Neuronal stem cell (in vitro differentiated cells): ENCODE data around the gene LARGE2.
A peak's percentile ranks its signal among the peaks of the same experiment; 100 is the strongest.

ENCODE experiments used
- DNase-seq: peaks from one replicate; pipeline ENCODE4 v3.0.0-alpha.2; 2013; ENCODE audit warnings: low spot score
- H2AFZ ChIP-seq: one replicate; pipeline ENCODE4 v1.6.1; 2013; ENCODE audit warnings: mild to moderate bottlenecking, low read length, inconsistent platforms
- H2AK5ac ChIP-seq: 2 replicates; pipeline ENCODE4 v1.6.1; 2013; ENCODE audit warnings: low read depth, mild to moderate bottlenecking, inconsistent platforms, low read length, moderate library complexity, mixed read lengths
- H2BK120ac ChIP-seq: 2 replicates; pipeline ENCODE4 v1.6.1; 2013; ENCODE audit warnings: low read depth, mild to moderate bottlenecking, inconsistent platforms, low read length, moderate library complexity, mixed read lengths
- H2BK12ac ChIP-seq: one replicate; pipeline ENCODE4 v1.6.1; 2013; ENCODE audit warnings: low read length, inconsistent platforms
- H2BK15ac ChIP-seq: 2 replicates; pipeline ENCODE4 v1.6.1; 2013; ENCODE audit warnings: mild to moderate bottlenecking, low read length, inconsistent platforms, mixed read lengths
- H2BK5ac ChIP-seq: one replicate; pipeline ENCODE4 v1.6.1; 2013; ENCODE audit warnings: inconsistent platforms, mild to moderate bottlenecking, low read length, moderate library complexity
- H3K14ac ChIP-seq: one replicate; pipeline ENCODE4 v1.6.1; 2013; ENCODE audit warnings: low read length, inconsistent platforms
- H3K18ac ChIP-seq: 2 replicates; pipeline ENCODE4 v1.6.1; 2013; ENCODE audit warnings: low read length, inconsistent platforms
- H3K23ac ChIP-seq: 2 replicates; pipeline ENCODE4 v1.6.1; 2013; ENCODE audit warnings: low read depth, mild to moderate bottlenecking, mixed read lengths, low read length, inconsistent platforms; ENCODE audit not compliant: poor library complexity
- H3K27ac ChIP-seq: replicated peaks from 3 replicates; pipeline ENCODE4 v1.5.1; 2013; ENCODE audit warnings: low read length, inconsistent platforms
- H3K27me3 ChIP-seq, 3 experiments: 2 replicates each; pipeline ENCODE4 v1.6.1; 2013; ENCODE audit warnings: low read length in 3 of 3, mild to moderate bottlenecking in 2 of 3, inconsistent platforms in 1 of 3, low read depth in 1 of 3, mixed read lengths in 1 of 3, moderate library complexity in 1 of 3; ENCODE audit not compliant: control insufficient read depth in 3 of 3, insufficient read depth in 3 of 3
- H3K36me3 ChIP-seq, 2 donors: replicated peaks in 1 of 2; 2 replicates each; pipeline ENCODE4 v1.6.1; 2013; ENCODE audit warnings: low read length in 2 of 2; ENCODE audit not compliant: control insufficient read depth in 2 of 2, insufficient read depth in 2 of 2
- H3K4ac ChIP-seq: 2 replicates; pipeline ENCODE4 v1.6.1; 2013; ENCODE audit warnings: inconsistent platforms, mild to moderate bottlenecking, low read length, moderate library complexity
- H3K4me1 ChIP-seq, 2 donors: 1 replicate in 1 of 2; 2 replicates in 1 of 2; pipeline ENCODE4 v1.6.1; 2013; ENCODE audit warnings: low read length in 2 of 2, low read depth in 1 of 2; ENCODE audit not compliant: control insufficient read depth in 2 of 2, insufficient read depth in 1 of 2
- H3K4me2 ChIP-seq: one replicate; pipeline ENCODE4 v1.6.1; 2013; ENCODE audit warnings: mild to moderate bottlenecking, low read length, inconsistent platforms; ENCODE audit not compliant: insufficient read depth, poor library complexity, severe bottlenecking
- H3K4me3 ChIP-seq, 2 donors: 2 replicates each; pipeline ENCODE4 v1.5.1; 2013; ENCODE audit warnings: low read length in 2 of 2, mild to moderate bottlenecking in 2 of 2, inconsistent platforms in 1 of 2, moderate library complexity in 1 of 2
- H3K79me1 ChIP-seq: one replicate; pipeline ENCODE4 v1.6.1; 2013; ENCODE audit warnings: low read depth, mild to moderate bottlenecking, inconsistent platforms, low read length, moderate library complexity
- H3K9ac ChIP-seq: one replicate; pipeline ENCODE4 v1.6.1; 2013; ENCODE audit warnings: mild to moderate bottlenecking, low read depth, low read length, inconsistent platforms; ENCODE audit not compliant: poor library complexity
- H3K9me3 ChIP-seq, 2 donors: replicated peaks in 1 of 2; 2 replicates each; pipeline versions ENCODE3 to v1.6.1; 2013; ENCODE audit warnings: low read length in 2 of 2, mild to moderate bottlenecking in 2 of 2, inconsistent platforms in 1 of 2, low read depth in 1 of 2, mixed read lengths in 1 of 2, moderate library complexity in 1 of 2; ENCODE audit not compliant: control insufficient read depth in 2 of 2, insufficient read depth in 1 of 2
- H4K8ac ChIP-seq: one replicate; pipeline ENCODE4 v1.6.1; 2013; ENCODE audit warnings: low read depth, mild to moderate bottlenecking, inconsistent platforms, low read length, moderate library complexity
- H4K91ac ChIP-seq: one replicate; pipeline ENCODE4 v1.6.1; 2013; ENCODE audit warnings: low read length, low read depth, mild to moderate bottlenecking, inconsistent platforms; ENCODE audit not compliant: poor library complexity
- WGBS, 2 donors: extraction: QIAGEN DNeasy Blood & Tissue Kit; methylation state at CpG; one replicate each; pipeline ENCODE4 v1.1.7; 2013; ENCODE audit warnings: missing lambda C conversion rate in 2 of 2, mixed read lengths in 1 of 2; ENCODE audit not compliant: insufficient read length in 2 of 2, insufficient replicate concordance in 1 of 2; ENCODE audit errors: extremely low coverage in 2 of 2; 5-methylcytosine and 5-hydroxymethylcytosine counted together

The LARGE2 gene

DNA sequence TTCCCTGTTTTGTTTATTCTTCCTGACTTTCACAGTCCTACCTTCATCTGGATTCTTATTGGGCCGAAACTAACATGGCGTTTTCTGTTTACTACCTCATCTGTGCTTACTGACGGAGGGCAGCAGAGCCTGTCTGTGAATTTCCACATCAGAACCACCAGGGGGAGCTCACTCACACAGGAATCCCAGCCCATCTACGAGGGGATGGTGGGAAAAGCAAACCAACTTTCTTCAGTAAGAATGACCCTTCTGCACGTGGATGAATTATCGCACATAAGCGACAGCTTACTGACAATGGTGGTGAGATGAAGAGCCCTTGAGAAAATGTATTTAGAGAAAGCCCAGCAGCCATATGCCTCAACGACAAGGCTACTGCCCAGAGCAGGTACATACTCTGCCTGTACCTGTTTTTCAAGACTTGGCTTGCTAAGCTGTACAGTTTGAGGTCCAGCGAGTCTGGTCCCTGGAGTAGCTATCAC is 42.5 kb downstream of the LARGE2 start:
- Histone ChIP-seq H2BK15ac (no peak overlapping the region), H3K27ac (no peak overlapping the region), H4K91ac (no peak overlapping the region), H2BK120ac (no peak overlapping the region), H3K14ac (no peak overlapping the region), H3K23ac (no peak overlapping the region), H2AFZ (no peak overlapping the region), H3K4ac (no peak overlapping the region), H2BK12ac (no peak overlapping the region), H2AK5ac (no peak overlapping the region), H3K4me3 (no peak overlapping the region), H4K8ac (no peak overlapping the region), H3K36me3 (peaks cover 13 to 80% of the 10 kb centered on the region in 2 donors), H3K4me2 (no peak overlapping the region), H3K18ac (no peak overlapping the region), H3K9ac (no peak overlapping the region), H3K79me1 (no peaks in the 10 kb centered on the region), H2BK5ac (no peak overlapping the region), H3K4me1 (no peaks in the 10 kb centered on the region), H3K9me3 (peaks cover 0 to under 1% of the 10 kb centered on the region in 2 donors), H3K27me3 (no peaks in the 10 kb centered on the region)
- DNase-seq = peak; percentile 66
- WGBS, 2 donors = no CpG with 5 or more reads among the region's 9 CpGs

DNA sequence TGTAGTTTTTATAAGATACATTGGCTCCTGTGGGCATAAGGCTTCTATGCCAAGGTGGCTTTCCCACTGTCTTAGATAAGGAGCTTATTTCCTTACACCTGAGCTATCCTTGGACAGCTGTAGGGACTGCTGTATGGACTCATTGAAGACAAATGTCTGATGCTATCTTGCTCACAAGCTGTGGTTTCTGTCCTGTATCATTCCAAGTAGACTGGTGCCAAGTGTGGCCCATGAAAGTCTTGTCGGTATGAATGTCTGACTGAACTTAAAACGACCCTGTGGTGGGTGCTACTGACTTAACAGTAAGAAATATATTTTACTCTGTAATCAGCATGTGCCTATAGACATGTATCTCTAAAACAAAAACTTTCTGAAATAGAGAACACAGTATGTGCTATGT is 45.0 kb downstream of the LARGE2 start:
- H2BK15ac ChIP-seq = no peak overlapping the region
- H3K23ac ChIP-seq = no peak overlapping the region
- no peak overlapping the region for H3K14ac ChIP-seq
- H2AK5ac ChIP-seq = no peak overlapping the region
- no peak overlapping the region for H4K91ac ChIP-seq
- no peak overlapping the region for H2BK120ac ChIP-seq
- no peak overlapping the region for H3K27ac ChIP-seq
- H3K4me2 ChIP-seq = no peak overlapping the region
- no peaks in the 10 kb centered on the region for H3K27me3 ChIP-seq
- H3K4ac ChIP-seq = no peak overlapping the region
- H2BK5ac ChIP-seq = no peak overlapping the region
- peaks cover 15 to 78% of the 10 kb centered on the region in 2 donors for H3K36me3 ChIP-seq
- no peak overlapping the region for H4K8ac ChIP-seq
- H3K4me1 ChIP-seq = no peaks in the 10 kb centered on the region
- no peak overlapping the region for H3K18ac ChIP-seq
- no peak overlapping the region for H2BK12ac ChIP-seq
- no peak overlapping the region for H2AFZ ChIP-seq
- no peak for DNase-seq
- no CpG with 5 or more reads among the region's 2 CpGs for WGBS, 2 donors
- no peaks in the 10 kb centered on the region for H3K79me1 ChIP-seq
- H3K9ac ChIP-seq = no peak overlapping the region
- no peaks in the 10 kb centered on the region for H3K9me3 ChIP-seq
- no peak overlapping the region for H3K4me3 ChIP-seq

DNA sequence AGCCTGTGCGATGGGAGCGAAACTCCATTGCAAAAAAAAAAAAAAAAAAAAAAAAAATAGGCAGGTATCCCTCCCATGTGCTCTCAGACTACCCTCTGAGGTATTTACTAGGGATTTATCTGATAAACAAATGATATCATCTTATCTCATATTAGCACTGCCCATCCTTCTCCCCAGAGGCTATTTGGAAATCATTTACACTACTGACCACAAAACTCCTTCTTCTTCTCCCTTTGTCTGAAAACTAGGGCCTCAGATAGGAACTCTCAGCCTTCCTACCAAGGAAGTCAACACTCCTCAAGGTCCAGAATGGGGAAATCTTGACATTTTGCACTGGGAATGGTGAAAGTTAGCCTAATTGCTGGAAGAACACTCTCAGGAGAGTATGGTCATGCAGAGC is 46.4 kb downstream of the LARGE2 start:
- no peaks in the 10 kb centered on the region for H3K79me1 ChIP-seq
- no peak overlapping the region for H2AK5ac ChIP-seq
- H3K14ac ChIP-seq = no peak overlapping the region
- H3K9ac ChIP-seq = no peak overlapping the region
- no peak overlapping the region for H4K8ac ChIP-seq
- H3K18ac ChIP-seq = no peak overlapping the region
- no peak overlapping the region for H2AFZ ChIP-seq
- no peak overlapping the region for H2BK12ac ChIP-seq
- no peak overlapping the region for H4K91ac ChIP-seq
- H3K27ac ChIP-seq = no peak overlapping the region
- H3K27me3 ChIP-seq = no peaks in the 10 kb centered on the region
- no peaks in the 10 kb centered on the region for H3K4me1 ChIP-seq
- peaks cover 15 to 80% of the 10 kb centered on the region in 2 donors for H3K36me3 ChIP-seq
- H3K4me2 ChIP-seq = no peak overlapping the region
- WGBS, 2 donors = no CpG with 5 or more reads among the region's 2 CpGs
- no peak overlapping the region for H3K23ac ChIP-seq
- H3K9me3 ChIP-seq = no peaks in the 10 kb centered on the region
- no peak overlapping the region for H2BK15ac ChIP-seq
- DNase-seq = no peak
- H3K4me3 ChIP-seq = no peak overlapping the region
- H2BK5ac ChIP-seq = no peak overlapping the region
- no peak overlapping the region for H2BK120ac ChIP-seq
- H3K4ac ChIP-seq = no peak overlapping the region

DNA sequence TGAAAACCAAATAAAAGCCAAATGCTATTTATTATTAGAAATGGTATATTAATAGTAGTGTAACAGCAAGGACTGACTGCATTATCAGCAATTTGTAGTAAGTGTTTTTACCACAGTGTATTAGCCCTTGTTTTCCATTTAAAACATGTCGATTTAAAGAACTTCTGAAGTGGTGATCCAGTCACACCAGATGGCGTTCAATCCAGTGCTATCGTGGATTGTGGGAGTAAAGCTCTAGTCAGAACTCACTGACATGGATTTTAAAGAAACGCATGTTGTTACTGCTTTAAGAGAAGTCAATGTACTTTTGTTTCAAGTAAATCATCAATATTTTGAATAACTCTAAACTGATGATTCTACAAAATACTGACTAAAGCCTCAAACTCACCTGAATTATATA is 51.1 kb downstream of the LARGE2 start:
- WGBS, 2 donors = no CpG with 5 or more reads among the region's 4 CpGs
- Histone ChIP-seq H3K4me2 (no peak overlapping the region), H3K36me3 (peaks cover 7 to 77% of the 10 kb centered on the region in 2 donors), H3K9me3 (no peaks in the 10 kb centered on the region), H2AFZ (no peak overlapping the region), H4K91ac (no peak overlapping the region), H3K27ac (no peak overlapping the region), H3K9ac (no peak overlapping the region), H2BK120ac (no peak overlapping the region), H3K79me1 (no peaks in the 10 kb centered on the region), H3K27me3 (no peaks in the 10 kb centered on the region), H3K23ac (no peak overlapping the region), H3K18ac (no peak overlapping the region), H2AK5ac (no peak overlapping the region), H2BK15ac (no peak overlapping the region), H2BK12ac (no peak overlapping the region), H3K4me1 (no peaks in the 10 kb centered on the region), H3K4ac (no peak overlapping the region), H4K8ac (no peak overlapping the region), H3K14ac (no peak overlapping the region), H2BK5ac (no peak overlapping the region), H3K4me3 (no peak overlapping the region)
- DNase-seq = no peak
